DOHH2 (cell line): ENCODE results near the gene STAT5B.

Source experiments
- EZH2phosphoT487 ChIP-seq: fragments of 200-600 bp; sonication (generic); IDR thresholded peaks from 2 replicates; pipeline ENCODE4 v1.6.1; 2017; ENCODE audit warnings: borderline replicate concordance, mild to moderate bottlenecking, antibody characterized with exemption, low read length, moderate library complexity, mixed read lengths
- TF ChIP-seq, protein P1 (sequence below): fragments of 200-600 bp; sonication (generic); IDR thresholded peaks from one replicate; pipeline ENCODE4 v1.5.1; 2014; ENCODE audit warnings: antibody characterized with exemption, mild to moderate bottlenecking, low read depth, low read length; ENCODE audit not compliant: poor library complexity, severe bottlenecking

DNA sequence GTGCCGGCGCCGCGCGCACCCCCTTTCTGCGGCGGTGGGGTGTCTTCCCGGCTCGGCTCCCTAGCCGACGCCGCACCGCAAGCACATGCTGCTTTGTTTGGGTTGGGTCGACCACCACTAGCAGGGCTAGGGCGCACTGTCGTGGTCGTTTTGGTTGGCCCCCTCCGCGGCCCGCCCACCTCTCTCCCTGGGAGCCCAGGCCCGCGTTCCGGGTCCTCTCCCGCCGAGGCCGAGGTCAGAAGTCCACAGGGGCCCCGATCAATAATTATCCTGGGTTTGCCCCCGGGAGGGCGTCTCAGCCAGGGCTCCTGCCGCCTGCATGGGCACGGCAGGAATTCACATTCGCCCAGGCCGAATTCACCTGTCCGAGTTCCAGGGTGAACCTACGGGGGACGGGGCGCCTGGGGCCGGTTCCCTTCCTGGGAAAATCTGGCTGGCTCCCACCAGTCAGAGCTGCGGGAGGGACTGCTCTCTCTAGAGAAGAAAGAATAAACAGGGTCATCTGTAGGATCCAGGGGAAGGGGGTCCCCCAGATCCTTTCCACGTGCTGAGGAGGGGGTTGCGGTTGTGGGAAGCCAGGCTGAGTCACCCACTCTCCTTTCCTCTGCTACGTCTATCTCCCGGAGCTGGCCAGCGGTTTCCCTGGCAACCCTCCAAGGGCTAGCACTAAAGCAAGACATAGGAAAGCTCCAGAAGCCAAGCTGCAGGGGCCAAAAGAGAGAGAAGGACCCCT is 584 bp upstream of the STAT5B start:
- no peak for TF ChIP-seq EZH2phosphoT487
- TF ChIP-seq, protein P1, sequence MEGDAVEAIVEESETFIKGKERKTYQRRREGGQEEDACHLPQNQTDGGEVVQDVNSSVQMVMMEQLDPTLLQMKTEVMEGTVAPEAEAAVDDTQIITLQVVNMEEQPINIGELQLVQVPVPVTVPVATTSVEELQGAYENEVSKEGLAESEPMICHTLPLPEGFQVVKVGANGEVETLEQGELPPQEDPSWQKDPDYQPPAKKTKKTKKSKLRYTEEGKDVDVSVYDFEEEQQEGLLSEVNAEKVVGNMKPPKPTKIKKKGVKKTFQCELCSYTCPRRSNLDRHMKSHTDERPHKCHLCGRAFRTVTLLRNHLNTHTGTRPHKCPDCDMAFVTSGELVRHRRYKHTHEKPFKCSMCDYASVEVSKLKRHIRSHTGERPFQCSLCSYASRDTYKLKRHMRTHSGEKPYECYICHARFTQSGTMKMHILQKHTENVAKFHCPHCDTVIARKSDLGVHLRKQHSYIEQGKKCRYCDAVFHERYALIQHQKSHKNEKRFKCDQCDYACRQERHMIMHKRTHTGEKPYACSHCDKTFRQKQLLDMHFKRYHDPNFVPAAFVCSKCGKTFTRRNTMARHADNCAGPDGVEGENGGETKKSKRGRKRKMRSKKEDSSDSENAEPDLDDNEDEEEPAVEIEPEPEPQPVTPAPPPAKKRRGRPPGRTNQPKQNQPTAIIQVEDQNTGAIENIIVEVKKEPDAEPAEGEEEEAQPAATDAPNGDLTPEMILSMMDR: no peak
